Memory B cell (primary cell): ENCODE measurements around the gene FMN2.

ENCODE experiments used
- ATAC-seq: fragments of 150-1000 bp; cut with Tn5 transposase; 2 replicates; pipeline ENCODE4 v1.10.0; 2021; ENCODE audit warnings: low read depth, mild to moderate bottlenecking, moderate library complexity
- DNase-seq, 2 donors: peaks; one replicate each; pipeline ENCODE4 v3.0.0; 2022; ENCODE audit warnings: low spot score in 2 of 2
- H3K27ac Mint-ChIP-seq: one replicate; pipeline ENCODE4 v1.8.0; 2022; ENCODE audit warnings: mild to moderate bottlenecking, moderate library complexity, mixed read lengths
- H3K27me3 Mint-ChIP-seq: one replicate; pipeline ENCODE4 v1.8.0; 2022; ENCODE audit warnings: mixed read lengths
- H3K36me3 Mint-ChIP-seq: one replicate; pipeline ENCODE4 v1.8.0; 2022; ENCODE audit warnings: mild to moderate bottlenecking, mixed read lengths
- H3K4me1 Mint-ChIP-seq: one replicate; pipeline ENCODE4 v1.8.0; 2022; ENCODE audit warnings: mixed read lengths
- H3K4me3 Mint-ChIP-seq: one replicate; pipeline ENCODE4 v1.8.0; 2022; ENCODE audit warnings: mild to moderate bottlenecking, moderate library complexity, mixed read lengths
- H3K9me3 Mint-ChIP-seq: one replicate; pipeline ENCODE4 v1.8.0; 2022; ENCODE audit warnings: mixed read lengths

Gene FMN2

GRCh38 chr1:240435996-240436566 is 344.4 kb downstream of the FMN2 start:
- DNase-seq (no peak), ATAC-seq (no peak)
- no peak overlapping the region for H3K27ac Mint-ChIP-seq
- H3K27me3 Mint-ChIP-seq: no peaks in the 10 kb centered on the region
- H3K36me3 Mint-ChIP-seq: no peaks in the 10 kb centered on the region
- H3K9me3 Mint-ChIP-seq: no peaks in the 10 kb centered on the region
- H3K4me1 Mint-ChIP-seq: no peaks in the 10 kb centered on the region
- no peak overlapping the region for H3K4me3 Mint-ChIP-seq

GRCh38 chr1:240441669-240442068 is 350.0 kb downstream of the FMN2 start:
- H3K4me1 Mint-ChIP-seq: no peaks in the 10 kb centered on the region
- no peak overlapping the region for H3K4me3 Mint-ChIP-seq
- peaks cover 3% of the 10 kb centered on the region for H3K9me3 Mint-ChIP-seq
- H3K27me3 Mint-ChIP-seq: no peaks in the 10 kb centered on the region
- ATAC-seq: no peak
- no peak for DNase-seq
- no peaks in the 10 kb centered on the region for H3K36me3 Mint-ChIP-seq
- no peak overlapping the region for H3K27ac Mint-ChIP-seq

GRCh38 chr1:240445369-240445768 is 353.7 kb downstream of the FMN2 start:
- no peaks in the 10 kb centered on the region for H3K36me3 Mint-ChIP-seq

GRCh38 chr1:240455228-240455821 is 363.6 kb downstream of the FMN2 start:
- no peaks in the 10 kb centered on the region for H3K36me3 Mint-ChIP-seq
- DNase-seq: no peak
- H3K9me3 Mint-ChIP-seq: peaks cover 3% of the 10 kb centered on the region
- no peak overlapping the region for H3K4me3 Mint-ChIP-seq
- H3K27ac Mint-ChIP-seq: no peak overlapping the region
- H3K27me3 Mint-ChIP-seq: no peaks in the 10 kb centered on the region
- ATAC-seq: no peak
- H3K4me1 Mint-ChIP-seq: no peaks in the 10 kb centered on the region

More at GRCh38 chr1:240445369-240445768, 353.7 kb downstream of the FMN2 start:
- no peaks in the 10 kb centered on the region for H3K4me1 Mint-ChIP-seq
- H3K9me3 Mint-ChIP-seq: peaks cover 3% of the 10 kb centered on the region
- H3K27ac Mint-ChIP-seq: no peak overlapping the region
- DNase-seq: no peak
- H3K27me3 Mint-ChIP-seq: no peaks in the 10 kb centered on the region
- ATAC-seq: no peak
- H3K4me3 Mint-ChIP-seq: no peak overlapping the region

- no peaks in the 10 kb centered on the region for H3K36me3 Mint-ChIP-seq
- H3K27me3 Mint-ChIP-seq: no peaks in the 10 kb centered on the region
- H3K27ac Mint-ChIP-seq: no peak overlapping the region
- H3K4me3 Mint-ChIP-seq: no peak overlapping the region
- peaks cover 3% of the 10 kb centered on the region for H3K9me3 Mint-ChIP-seq
- ATAC-seq: no peak
- no peak for DNase-seq
- no peaks in the 10 kb centered on the region for H3K4me1 Mint-ChIP-seq
Measured at GRCh38 chr1:240457203-240457602, 365.5 kb downstream of the FMN2 start.

- no peak for DNase-seq
- no peaks in the 10 kb centered on the region for H3K4me1 Mint-ChIP-seq
- H3K4me3 Mint-ChIP-seq: no peak overlapping the region
- H3K36me3 Mint-ChIP-seq: no peaks in the 10 kb centered on the region
- H3K9me3 Mint-ChIP-seq: peaks cover 1% of the 10 kb centered on the region
- ATAC-seq: no peak
- H3K27ac Mint-ChIP-seq: no peak overlapping the region
- no peaks in the 10 kb centered on the region for H3K27me3 Mint-ChIP-seq
Measured at GRCh38 chr1:240462277-240462676, 370.6 kb downstream of the FMN2 start.

GRCh38 chr1:240462766-240463395 is 371.2 kb downstream of the FMN2 start:
- no peaks in the 10 kb centered on the region for H3K4me1 Mint-ChIP-seq
- no peaks in the 10 kb centered on the region for H3K9me3 Mint-ChIP-seq
- no peak for ATAC-seq

GRCh38 chr1:240464099-240464498 is 372.4 kb downstream of the FMN2 start:
- DNase-seq (no peak), ATAC-seq (no peak)
- Mint-ChIP-seq H3K4me1 (no peaks in the 10 kb centered on the region), H3K27ac (no peak overlapping the region), H3K9me3 (no peaks in the 10 kb centered on the region), H3K36me3 (no peaks in the 10 kb centered on the region), H3K27me3 (no peaks in the 10 kb centered on the region), H3K4me3 (no peak overlapping the region)

More at GRCh38 chr1:240462766-240463395, 371.2 kb downstream of the FMN2 start:
- no peaks in the 10 kb centered on the region for H3K27me3 Mint-ChIP-seq
- no peak overlapping the region for H3K27ac Mint-ChIP-seq
- H3K36me3 Mint-ChIP-seq: no peaks in the 10 kb centered on the region
- no peak overlapping the region for H3K4me3 Mint-ChIP-seq
- DNase-seq: no peak

- Mint-ChIP-seq H3K36me3 (no peaks in the 10 kb centered on the region), H3K4me3 (no peak overlapping the region), H3K9me3 (no peaks in the 10 kb centered on the region), H3K4me1 (no peaks in the 10 kb centered on the region), H3K27ac (no peak overlapping the region), H3K27me3 (no peaks in the 10 kb centered on the region)
- ATAC-seq (no peak), DNase-seq (no peak)
Measured at GRCh38 chr1:240465531-240465940, 373.9 kb downstream of the FMN2 start.

GRCh38 chr1:240466509-240466908 is 374.8 kb downstream of the FMN2 start:
- Mint-ChIP-seq H3K27me3 (no peaks in the 10 kb centered on the region), H3K9me3 (no peaks in the 10 kb centered on the region), H3K36me3 (no peaks in the 10 kb centered on the region), H3K4me3 (no peak overlapping the region), H3K27ac (no peak overlapping the region), H3K4me1 (no peaks in the 10 kb centered on the region)
- ATAC-seq (no peak), DNase-seq (no peak)

GRCh38 chr1:240467895-240468294 is 376.2 kb downstream of the FMN2 start:
- ATAC-seq: no peak

GRCh38 chr1:240468656-240469055 is 377.0 kb downstream of the FMN2 start:
- Mint-ChIP-seq H3K36me3 (no peaks in the 10 kb centered on the region), H3K4me1 (no peaks in the 10 kb centered on the region), H3K4me3 (no peak overlapping the region), H3K27ac (no peak overlapping the region), H3K27me3 (no peaks in the 10 kb centered on the region), H3K9me3 (no peaks in the 10 kb centered on the region)
- DNase-seq (no peak), ATAC-seq (no peak)

More at GRCh38 chr1:240467895-240468294, 376.2 kb downstream of the FMN2 start:
- no peak overlapping the region for H3K27ac Mint-ChIP-seq
- no peaks in the 10 kb centered on the region for H3K27me3 Mint-ChIP-seq
- H3K4me1 Mint-ChIP-seq: no peaks in the 10 kb centered on the region
- H3K36me3 Mint-ChIP-seq: no peaks in the 10 kb centered on the region
- H3K4me3 Mint-ChIP-seq: no peak overlapping the region
- H3K9me3 Mint-ChIP-seq: no peaks in the 10 kb centered on the region
- DNase-seq: no peak

- no peaks in the 10 kb centered on the region for H3K4me1 Mint-ChIP-seq
- DNase-seq (no peak), ATAC-seq (no peak)
- H3K27me3 Mint-ChIP-seq: peaks cover 2% of the 10 kb centered on the region
- H3K27ac Mint-ChIP-seq: no peak overlapping the region
- no peak overlapping the region for H3K4me3 Mint-ChIP-seq
- no peaks in the 10 kb centered on the region for H3K9me3 Mint-ChIP-seq
- no peaks in the 10 kb centered on the region for H3K36me3 Mint-ChIP-seq
Measured at GRCh38 chr1:240474133-240474614, 382.5 kb downstream of the FMN2 start.

- Mint-ChIP-seq H3K9me3 (no peaks in the 10 kb centered on the region), H3K4me3 (no peak overlapping the region), H3K27me3 (peaks cover 2% of the 10 kb centered on the region), H3K27ac (no peak overlapping the region), H3K36me3 (no peaks in the 10 kb centered on the region), H3K4me1 (no peaks in the 10 kb centered on the region)
- ATAC-seq: no peak
- no peak for DNase-seq
Measured at GRCh38 chr1:240475832-240476231, 384.1 kb downstream of the FMN2 start.
